ENCODE data around the gene CIAO3.

CIAO3 gene

GRCh38 chr16:709566-710499 lies 31.0 kb downstream of the CIAO3 start:
- DNase-seq (ENCODE audit: extremely low read depth, insufficient read length): no peak
- Histone ChIP-seq H3K27me3 (replicated peaks; ENCODE audit: control insufficient read depth, insufficient read depth, low read length) (peaks cover 2% of the 10 kb centered on the region), H3K4me3 (replicated peaks; ENCODE audit: low read depth, low read length) (no peak overlapping the region), H3K36me3 (ENCODE audit: control insufficient read depth, insufficient read depth, low read length) (no peaks in the 10 kb centered on the region)
- TF ChIP-seq, protein P1, sequence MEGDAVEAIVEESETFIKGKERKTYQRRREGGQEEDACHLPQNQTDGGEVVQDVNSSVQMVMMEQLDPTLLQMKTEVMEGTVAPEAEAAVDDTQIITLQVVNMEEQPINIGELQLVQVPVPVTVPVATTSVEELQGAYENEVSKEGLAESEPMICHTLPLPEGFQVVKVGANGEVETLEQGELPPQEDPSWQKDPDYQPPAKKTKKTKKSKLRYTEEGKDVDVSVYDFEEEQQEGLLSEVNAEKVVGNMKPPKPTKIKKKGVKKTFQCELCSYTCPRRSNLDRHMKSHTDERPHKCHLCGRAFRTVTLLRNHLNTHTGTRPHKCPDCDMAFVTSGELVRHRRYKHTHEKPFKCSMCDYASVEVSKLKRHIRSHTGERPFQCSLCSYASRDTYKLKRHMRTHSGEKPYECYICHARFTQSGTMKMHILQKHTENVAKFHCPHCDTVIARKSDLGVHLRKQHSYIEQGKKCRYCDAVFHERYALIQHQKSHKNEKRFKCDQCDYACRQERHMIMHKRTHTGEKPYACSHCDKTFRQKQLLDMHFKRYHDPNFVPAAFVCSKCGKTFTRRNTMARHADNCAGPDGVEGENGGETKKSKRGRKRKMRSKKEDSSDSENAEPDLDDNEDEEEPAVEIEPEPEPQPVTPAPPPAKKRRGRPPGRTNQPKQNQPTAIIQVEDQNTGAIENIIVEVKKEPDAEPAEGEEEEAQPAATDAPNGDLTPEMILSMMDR (IDR thresholded peaks at IDR 0.05; ENCODE audit: insufficient read depth, low read length, poor library complexity, severe bottlenecking): no peak

DNA sequence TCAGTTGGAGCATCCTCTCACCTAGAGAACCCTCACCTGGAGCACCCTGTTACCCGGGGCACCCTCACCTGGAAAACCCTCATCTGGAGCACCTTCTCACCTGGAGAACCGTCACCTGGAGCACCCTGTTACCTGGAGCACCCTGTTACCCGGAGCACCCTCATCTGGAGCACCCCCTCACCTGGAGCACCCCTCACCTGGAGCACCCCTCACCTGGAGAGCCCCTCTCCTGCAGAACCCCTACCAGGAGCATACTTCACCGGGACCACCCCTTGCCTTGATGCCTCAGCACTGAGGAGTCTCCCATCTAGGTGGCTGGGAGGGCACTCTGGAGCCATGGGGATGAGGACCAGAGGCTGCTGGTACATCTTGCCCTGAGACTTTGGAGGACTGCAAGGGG lies 31.8 kb downstream of the CIAO3 start:
- Histone ChIP-seq H3K36me3 (ENCODE audit: control insufficient read depth, insufficient read depth, low read length) (no peaks in the 10 kb centered on the region), H3K27me3 (replicated peaks; ENCODE audit: control insufficient read depth, insufficient read depth, low read length) (peaks cover 2% of the 10 kb centered on the region), H3K4me3 (replicated peaks; ENCODE audit: low read depth, low read length) (no peak overlapping the region)
- no peak for DNase-seq (ENCODE audit: extremely low read depth, insufficient read length)
- TF ChIP-seq, protein P1 (IDR thresholded peaks at IDR 0.05; ENCODE audit: insufficient read depth, low read length, poor library complexity, severe bottlenecking): no peak

DNA sequence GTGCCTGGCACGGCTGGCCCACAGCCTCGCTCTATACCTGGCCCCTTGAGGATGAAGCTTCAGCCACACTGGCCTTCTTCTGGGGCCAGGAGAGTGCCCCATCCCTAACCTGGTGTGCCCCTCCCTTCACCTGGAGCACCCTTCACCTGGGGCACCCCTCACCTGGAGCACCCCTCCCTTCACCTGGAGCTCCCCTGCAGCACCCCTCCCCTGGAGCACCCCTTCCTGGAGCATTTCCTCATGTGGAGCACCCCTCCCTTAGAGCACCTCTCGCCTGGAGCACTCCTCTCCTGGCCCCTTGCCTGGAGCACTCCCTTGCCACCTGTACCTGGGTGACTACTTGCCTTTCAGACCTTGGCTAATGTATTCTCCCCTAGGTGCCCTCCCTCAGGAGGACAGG lies 32.8 kb downstream of the CIAO3 start:
- no peak for DNase-seq (ENCODE audit: extremely low read depth, insufficient read length)

DNA sequence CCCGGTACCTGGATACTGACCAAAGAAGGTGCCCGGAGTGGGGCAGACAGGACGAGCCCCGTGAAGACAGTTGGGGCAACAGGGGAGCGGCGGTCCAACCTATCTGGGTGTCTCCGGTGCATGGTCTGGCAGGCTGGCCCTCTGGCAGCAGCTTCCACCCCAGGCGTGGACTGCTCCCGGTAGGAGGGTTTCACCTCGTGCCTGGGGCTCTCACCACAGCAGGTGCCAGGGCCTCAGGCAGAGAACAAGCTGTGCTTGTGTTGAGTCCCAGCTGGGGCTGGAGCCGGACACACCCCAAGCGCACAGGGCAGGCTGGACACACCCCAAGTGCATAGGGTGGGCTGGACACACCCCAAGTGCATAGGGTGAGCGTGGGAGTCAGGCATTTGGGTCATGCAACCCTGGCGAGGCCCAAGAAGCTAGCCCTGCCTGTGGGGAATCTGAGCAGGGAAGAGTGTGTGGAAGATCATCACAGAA lies 33.7 kb downstream of the CIAO3 start:
- Histone ChIP-seq H3K4me3 (replicated peaks; ENCODE audit: low read depth, low read length) (no peak overlapping the region), H3K27me3 (replicated peaks; ENCODE audit: control insufficient read depth, insufficient read depth, low read length) (peaks cover 2% of the 10 kb centered on the region), H3K36me3 (ENCODE audit: control insufficient read depth, insufficient read depth, low read length) (no peaks in the 10 kb centered on the region)
- DNase-seq (ENCODE audit: extremely low read depth, insufficient read length): no peak
- TF ChIP-seq, protein P1 (IDR thresholded peaks at IDR 0.05; ENCODE audit: insufficient read depth, low read length, poor library complexity, severe bottlenecking): no peak

More for the DNA sequence above, 32.8 kb downstream of the CIAO3 start:
- Histone ChIP-seq H3K36me3 (ENCODE audit: control insufficient read depth, insufficient read depth, low read length) (no peaks in the 10 kb centered on the region), H3K4me3 (replicated peaks; ENCODE audit: low read depth, low read length) (no peak overlapping the region), H3K27me3 (replicated peaks; ENCODE audit: control insufficient read depth, insufficient read depth, low read length) (peaks cover 2% of the 10 kb centered on the region)
- TF ChIP-seq, protein P1 (IDR thresholded peaks at IDR 0.05; ENCODE audit: insufficient read depth, low read length, poor library complexity, severe bottlenecking): no peak

GRCh38 chr16:706189-707061 lies 34.4 kb downstream of the CIAO3 start:
- peaks cover 2% of the 10 kb centered on the region for H3K27me3 ChIP-seq (replicated peaks; ENCODE audit: control insufficient read depth, insufficient read depth, low read length)
- no peaks in the 10 kb centered on the region for H3K36me3 ChIP-seq (ENCODE audit: control insufficient read depth, insufficient read depth, low read length)
- H3K4me3 ChIP-seq (replicated peaks; ENCODE audit: low read depth, low read length): no peak overlapping the region
- TF ChIP-seq, protein P1 (IDR thresholded peaks at IDR 0.05; ENCODE audit: insufficient read depth, low read length, poor library complexity, severe bottlenecking): no peak
- DNase-seq (ENCODE audit: extremely low read depth, insufficient read length): no peak
